ENCODE data around the gene LTC4S. TPM values are rescaled to one million over a fixed set of nuclear protein-coding genes. Genes with fewer than 3 reads are reported as not detected.

The LTC4S gene
- total and polyA plus RNA-seq, 2 experiments from 2014 or later, result 5.8 to 10.1 TPM

GRCh38 chr5:179758955-179759354, 34.8 kb upstream of the LTC4S start:
- Mint-ChIP-seq H3K27me3 (ENCODE audit: insufficient read depth, low read depth, poor library complexity) (peaks cover 3% of the 10 kb centered on the region), H3K36me3 (ENCODE audit: low read depth) (no peaks in the 10 kb centered on the region), H3K4me3 (no peak overlapping the region), H3K9me3 (no peaks in the 10 kb centered on the region; the same call in 2 of the 3 replicates), H3K27ac (no peak overlapping the region), H3K4me1 (peaks cover 57% of the 10 kb centered on the region)
- Histone ChIP-seq H3K9me2 (ENCODE audit: insufficient read depth) (no peaks in the 10 kb centered on the region), H3F3A (replicated peaks; ENCODE audit: low read depth) (peaks cover 19% of the 10 kb centered on the region; the same call in 1 of the 2 replicates), H2AFZ (no peak overlapping the region), H3K4me3 (no peak overlapping the region), H3K27me3 (ENCODE audit: insufficient read depth) (no peaks in the 10 kb centered on the region), H3K27ac (ENCODE audit: low read depth) (no peak overlapping the region), H4K20me1 (replicated peaks; ENCODE audit: insufficient read depth) (peaks cover 54% of the 10 kb centered on the region), H3K79me2 (replicated peaks; ENCODE audit: insufficient read depth) (peaks cover 90% of the 10 kb centered on the region), H3K36me3 (ENCODE audit: insufficient read depth) (no peaks in the 10 kb centered on the region), H3K4me2 (no peak overlapping the region), H3K4me1 (ENCODE audit: insufficient read depth) (peaks cover 27% of the 10 kb centered on the region)
- no peak for ATAC-seq
- DNase-seq (ENCODE audit: low spot score), result no peak
- TF ChIP-seq CREB1 (CRISPR knock-in tag; IDR thresholded peaks at IDR 0.05; ENCODE audit: low read depth) (no peak), STAT1 (IDR thresholded peaks at IDR 0.05; ENCODE audit: unreplicated experiment) (no peak), ZNF114 (CRISPR knock-in tag; IDR thresholded peaks at IDR 0.05) (no peak), CTCF (conservative IDR thresholded peaks at IDR 0.05; ENCODE audit: low read depth in 2 of 2) (no peak), EZH2phosphoT487 (IDR thresholded peaks at IDR 0.05; ENCODE audit: unreplicated experiment) (no peak), JUNB (IDR thresholded peaks at IDR 0.05; ENCODE audit: unreplicated experiment) (no peak), POLR2AphosphoS5 (IDR thresholded peaks at IDR 0.05; ENCODE audit: low read depth) (no peak), ZNF331 (CRISPR knock-in tag; IDR thresholded peaks at IDR 0.05; ENCODE audit: low read depth) (no peak), NANOG (IDR thresholded peaks at IDR 0.05; ENCODE audit: borderline replicate concordance) (no peak)
- TF ChIP-seq, protein P1, sequence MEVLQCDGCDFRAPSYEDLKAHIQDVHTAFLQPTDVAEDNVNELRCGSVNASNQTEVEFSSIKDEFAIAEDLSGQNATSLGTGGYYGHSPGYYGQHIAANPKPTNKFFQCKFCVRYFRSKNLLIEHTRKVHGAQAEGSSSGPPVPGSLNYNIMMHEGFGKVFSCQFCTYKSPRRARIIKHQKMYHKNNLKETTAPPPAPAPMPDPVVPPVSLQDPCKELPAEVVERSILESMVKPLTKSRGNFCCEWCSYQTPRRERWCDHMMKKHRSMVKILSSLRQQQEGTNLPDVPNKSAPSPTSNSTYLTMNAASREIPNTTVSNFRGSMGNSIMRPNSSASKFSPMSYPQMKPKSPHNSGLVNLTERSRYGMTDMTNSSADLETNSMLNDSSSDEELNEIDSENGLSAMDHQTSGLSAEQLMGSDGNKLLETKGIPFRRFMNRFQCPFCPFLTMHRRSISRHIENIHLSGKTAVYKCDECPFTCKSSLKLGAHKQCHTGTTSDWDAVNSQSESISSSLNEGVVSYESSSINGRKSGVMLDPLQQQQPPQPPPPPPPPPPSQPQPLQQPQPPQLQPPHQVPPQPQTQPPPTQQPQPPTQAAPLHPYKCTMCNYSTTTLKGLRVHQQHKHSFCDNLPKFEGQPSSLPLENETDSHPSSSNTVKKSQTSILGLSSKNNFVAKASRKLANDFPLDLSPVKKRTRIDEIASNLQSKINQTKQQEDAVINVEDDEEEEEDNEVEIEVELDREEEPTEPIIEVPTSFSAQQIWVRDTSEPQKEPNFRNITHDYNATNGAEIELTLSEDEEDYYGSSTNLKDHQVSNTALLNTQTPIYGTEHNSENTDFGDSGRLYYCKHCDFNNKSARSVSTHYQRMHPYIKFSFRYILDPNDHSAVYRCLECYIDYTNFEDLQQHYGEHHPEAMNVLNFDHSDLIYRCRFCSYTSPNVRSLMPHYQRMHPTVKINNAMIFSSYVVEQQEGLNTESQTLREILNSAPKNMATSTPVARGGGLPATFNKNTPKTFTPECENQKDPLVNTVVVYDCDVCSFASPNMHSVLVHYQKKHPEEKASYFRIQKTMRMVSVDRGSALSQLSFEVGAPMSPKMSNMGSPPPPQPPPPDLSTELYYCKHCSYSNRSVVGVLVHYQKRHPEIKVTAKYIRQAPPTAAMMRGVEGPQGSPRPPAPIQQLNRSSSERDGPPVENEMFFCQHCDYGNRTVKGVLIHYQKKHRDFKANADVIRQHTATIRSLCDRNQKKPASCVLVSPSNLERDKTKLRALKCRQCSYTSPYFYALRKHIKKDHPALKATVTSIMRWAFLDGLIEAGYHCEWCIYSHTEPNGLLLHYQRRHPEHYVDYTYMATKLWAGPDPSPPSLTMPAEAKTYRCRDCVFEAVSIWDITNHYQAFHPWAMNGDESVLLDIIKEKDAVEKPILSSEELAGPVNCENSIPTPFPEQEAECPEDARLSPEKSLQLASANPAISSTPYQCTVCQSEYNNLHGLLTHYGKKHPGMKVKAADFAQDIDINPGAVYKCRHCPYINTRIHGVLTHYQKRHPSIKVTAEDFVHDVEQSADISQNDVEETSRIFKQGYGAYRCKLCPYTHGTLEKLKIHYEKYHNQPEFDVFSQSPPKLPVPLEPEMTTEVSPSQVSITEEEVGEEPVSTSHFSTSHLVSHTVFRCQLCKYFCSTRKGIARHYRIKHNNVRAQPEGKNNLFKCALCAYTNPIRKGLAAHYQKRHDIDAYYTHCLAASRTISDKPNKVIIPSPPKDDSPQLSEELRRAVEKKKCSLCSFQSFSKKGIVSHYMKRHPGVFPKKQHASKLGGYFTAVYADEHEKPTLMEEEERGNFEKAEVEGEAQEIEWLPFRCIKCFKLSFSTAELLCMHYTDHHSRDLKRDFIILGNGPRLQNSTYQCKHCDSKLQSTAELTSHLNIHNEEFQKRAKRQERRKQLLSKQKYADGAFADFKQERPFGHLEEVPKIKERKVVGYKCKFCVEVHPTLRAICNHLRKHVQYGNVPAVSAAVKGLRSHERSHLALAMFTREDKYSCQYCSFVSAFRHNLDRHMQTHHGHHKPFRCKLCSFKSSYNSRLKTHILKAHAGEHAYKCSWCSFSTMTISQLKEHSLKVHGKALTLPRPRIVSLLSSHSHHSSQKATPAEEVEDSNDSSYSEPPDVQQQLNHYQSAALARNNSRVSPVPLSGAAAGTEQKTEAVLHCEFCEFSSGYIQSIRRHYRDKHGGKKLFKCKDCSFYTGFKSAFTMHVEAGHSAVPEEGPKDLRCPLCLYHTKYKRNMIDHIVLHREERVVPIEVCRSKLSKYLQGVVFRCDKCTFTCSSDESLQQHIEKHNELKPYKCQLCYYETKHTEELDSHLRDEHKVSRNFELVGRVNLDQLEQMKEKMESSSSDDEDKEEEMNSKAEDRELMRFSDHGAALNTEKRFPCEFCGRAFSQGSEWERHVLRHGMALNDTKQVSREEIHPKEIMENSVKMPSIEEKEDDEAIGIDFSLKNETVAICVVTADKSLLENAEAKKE (CRISPR knock-in tag; IDR thresholded peaks at IDR 0.05), result no peak
